GM21529 (cell line): ENCODE data around the gene KIFAP3.
"Not testable (repeated sequence)": the region's sequence is repeated elsewhere in the genome, so short reads cannot be mapped to it uniquely, and the experiment has no call there.

Experiments used
- ATAC-seq: cut with Tn5 transposase; IDR thresholded peaks from one replicate; pipeline ENCODE4 v1.9.1; 2021; ENCODE audit not compliant: unreplicated experiment

KIFAP3 gene

DNA sequence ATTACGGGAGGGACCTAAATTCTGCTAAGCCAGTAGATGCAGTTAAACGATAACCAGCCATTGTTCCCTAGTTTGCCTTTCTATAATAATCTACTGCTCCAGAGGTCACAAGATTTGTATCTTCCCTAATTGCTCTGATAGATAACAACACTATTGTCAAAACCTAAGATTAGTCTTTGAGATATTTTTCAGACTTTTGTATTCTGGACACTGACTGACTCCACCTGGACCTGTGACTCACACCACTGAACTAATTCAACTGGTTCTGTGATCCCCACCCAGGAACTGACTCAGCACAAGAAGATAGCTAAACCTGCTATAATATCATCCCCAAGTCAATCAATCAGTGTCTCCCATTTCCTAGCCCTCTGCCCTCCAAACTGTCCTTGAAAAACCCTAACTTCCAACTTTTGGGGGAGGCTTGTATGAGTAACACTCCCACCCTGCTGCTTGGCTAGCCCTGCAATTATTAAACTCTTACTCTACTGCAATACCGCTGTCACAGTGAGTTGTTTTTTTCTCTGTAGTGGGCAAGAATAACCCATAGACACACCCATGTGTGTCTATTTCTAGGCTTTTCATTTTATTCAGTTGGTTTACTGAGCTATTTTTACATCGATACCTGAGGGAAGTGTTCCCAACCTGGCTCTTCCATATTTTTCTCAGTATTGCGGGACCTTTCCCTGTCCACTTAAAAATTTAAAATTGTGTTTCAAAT lies 11.2 kb downstream of the KIFAP3 start:
- no peak for ATAC-seq

DNA sequence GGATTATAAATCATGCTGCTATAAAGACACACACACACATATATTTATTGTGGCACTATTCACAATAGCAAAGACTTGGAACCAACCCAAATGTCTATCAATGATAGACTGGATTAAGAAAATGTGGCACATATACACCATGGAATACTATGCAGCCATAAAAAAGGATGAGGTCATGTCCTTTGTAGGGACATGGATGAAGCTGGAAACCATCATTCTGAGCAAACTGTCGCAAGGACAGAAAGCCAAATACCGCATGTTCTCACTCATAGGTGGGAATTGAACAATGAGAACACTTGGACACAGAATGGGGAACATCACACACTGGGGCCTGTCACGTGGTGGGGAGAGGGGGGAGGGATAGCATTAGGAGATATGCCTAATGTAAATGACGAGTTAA lies 12.8 kb downstream of the KIFAP3 start:
- ATAC-seq: not testable (repeated sequence)

DNA sequence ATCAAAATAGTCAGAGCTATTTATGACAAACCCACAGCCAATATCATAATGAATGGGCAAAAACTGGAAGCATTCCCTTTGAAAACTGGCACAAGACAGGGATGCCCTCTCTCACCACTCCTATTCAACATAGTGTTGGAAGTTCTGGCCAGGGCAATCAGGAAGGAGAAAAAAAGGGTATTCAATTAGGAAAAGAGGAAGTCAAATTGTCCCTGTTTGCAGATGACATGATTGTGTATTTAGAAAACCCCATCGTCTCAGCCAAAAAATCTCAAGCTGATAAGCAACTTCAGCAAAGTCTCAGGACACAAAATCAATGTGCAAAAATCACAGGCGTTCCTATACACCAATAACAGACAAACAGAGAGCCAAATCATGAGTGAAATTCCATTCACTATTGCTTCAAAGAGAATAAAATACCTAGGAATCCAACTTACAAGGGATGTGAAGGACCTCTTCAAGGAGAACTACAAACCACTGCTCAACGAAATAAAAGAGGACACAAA lies 14.4 kb downstream of the KIFAP3 start:
- not testable (repeated sequence) for ATAC-seq

GRCh38 chr1:170049176-170049800 lies 25.2 kb downstream of the KIFAP3 start:
- no peak for ATAC-seq

GRCh38 chr1:170048515-170048914 lies 26.0 kb downstream of the KIFAP3 start:
- ATAC-seq: no peak

GRCh38 chr1:170044187-170044586 lies 30.3 kb downstream of the KIFAP3 start:
- no peak for ATAC-seq

- ATAC-seq: no peak
Measured at GRCh38 chr1:170041423-170042192, 32.9 kb downstream of the KIFAP3 start.

DNA sequence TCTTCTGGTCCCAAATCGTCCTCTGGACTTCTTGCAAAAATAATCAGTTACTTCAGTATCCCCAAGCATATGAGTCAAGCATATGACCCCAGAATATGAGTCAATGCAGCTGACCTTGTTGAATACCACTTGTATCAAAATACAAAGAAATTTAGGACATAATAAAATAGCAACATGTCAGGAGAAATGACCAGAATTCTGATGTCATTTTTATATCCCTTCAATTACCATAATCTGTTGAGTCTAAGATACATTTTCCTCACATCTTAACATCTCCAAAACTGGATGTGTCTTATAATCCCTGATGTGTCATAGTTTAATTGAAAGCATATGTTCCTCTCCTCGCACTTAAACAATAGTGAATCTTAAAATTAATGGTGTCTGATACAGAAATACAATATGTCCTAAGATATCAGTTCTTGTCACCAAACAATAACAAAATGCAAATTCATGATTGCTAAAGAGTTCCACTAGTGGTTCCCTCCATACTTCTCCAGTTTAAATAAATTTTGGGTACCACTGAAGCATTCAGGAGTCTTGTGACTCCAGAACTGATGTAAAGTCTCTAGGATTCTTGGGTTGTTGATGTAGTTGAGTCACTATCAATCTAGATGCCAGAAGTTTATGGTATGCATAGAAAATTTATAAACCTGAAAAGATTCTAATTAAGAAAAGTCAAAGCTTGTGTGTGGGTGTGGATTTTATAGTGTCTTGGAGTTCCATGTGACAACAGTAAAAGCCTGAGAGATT lies 41.8 kb downstream of the KIFAP3 start:
- no peak for ATAC-seq

- no peak for ATAC-seq
Measured at GRCh38 chr1:170030212-170030611, 44.3 kb downstream of the KIFAP3 start.

- ATAC-seq: no peak
Measured at GRCh38 chr1:170027760-170028159, 46.7 kb downstream of the KIFAP3 start.

DNA sequence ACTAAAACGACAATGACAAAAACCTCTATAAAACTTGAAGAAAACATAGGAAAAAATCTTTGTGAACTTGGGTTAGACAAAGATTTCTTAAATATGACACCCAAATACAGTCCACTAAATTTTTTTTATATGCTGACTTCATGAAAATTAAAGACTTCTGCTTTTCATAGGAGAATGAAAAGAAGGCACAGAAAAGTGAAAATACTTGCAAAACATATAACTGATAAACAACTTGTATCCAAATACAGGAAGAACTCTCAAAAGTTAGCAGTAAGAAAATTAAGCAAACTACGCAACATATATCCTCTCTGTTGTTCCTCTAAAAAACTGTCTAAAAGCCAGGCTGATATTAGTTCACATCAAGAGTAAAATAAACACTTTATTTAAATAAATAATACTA lies 53.6 kb downstream of the KIFAP3 start:
- no peak for ATAC-seq

DNA sequence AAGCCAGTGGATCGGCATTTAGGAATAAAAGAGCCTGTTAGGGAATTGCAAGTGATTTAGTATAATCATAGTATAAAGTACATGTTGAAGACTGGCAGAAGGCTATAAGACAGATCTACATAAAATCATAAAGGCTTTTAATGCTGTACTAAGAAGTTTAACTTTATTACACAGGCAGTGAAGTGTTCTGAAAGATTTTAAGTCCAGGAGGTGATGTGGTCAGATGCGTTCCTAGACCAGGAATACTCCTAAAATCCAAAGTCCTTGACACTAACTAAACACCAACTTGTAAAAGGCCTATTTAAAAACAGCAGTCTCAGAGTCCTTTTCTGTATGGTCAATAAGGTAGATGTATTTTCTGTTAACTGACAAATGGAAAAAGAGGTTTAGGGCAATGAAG lies 57.0 kb downstream of the KIFAP3 start:
- no peak for ATAC-seq

GRCh38 chr1:170012920-170013319 lies 61.6 kb downstream of the KIFAP3 start:
- no peak for ATAC-seq

GRCh38 chr1:170010443-170010842 lies 64.1 kb downstream of the KIFAP3 start:
- no peak for ATAC-seq

- no peak for ATAC-seq
Measured at GRCh38 chr1:170009551-170009950, 64.9 kb downstream of the KIFAP3 start.

DNA sequence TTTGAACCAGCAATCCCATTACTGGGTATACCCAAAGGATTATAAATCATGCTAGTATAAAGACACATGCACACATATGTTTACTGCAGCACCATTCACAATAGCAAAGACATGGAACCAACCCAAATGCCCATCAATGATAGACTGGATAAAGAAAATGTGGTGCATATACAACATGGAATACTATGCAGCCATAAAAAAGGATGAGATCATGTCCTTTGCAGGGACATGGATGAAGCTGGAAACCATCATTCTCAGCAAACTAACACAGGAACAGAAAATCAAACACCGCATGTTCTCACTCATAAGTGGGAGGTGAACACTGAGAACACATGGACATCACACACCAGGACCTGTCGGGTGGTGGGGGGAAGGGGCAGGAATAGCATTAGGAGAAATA lies 65.8 kb downstream of the KIFAP3 start:
- ATAC-seq: not testable (repeated sequence)

DNA sequence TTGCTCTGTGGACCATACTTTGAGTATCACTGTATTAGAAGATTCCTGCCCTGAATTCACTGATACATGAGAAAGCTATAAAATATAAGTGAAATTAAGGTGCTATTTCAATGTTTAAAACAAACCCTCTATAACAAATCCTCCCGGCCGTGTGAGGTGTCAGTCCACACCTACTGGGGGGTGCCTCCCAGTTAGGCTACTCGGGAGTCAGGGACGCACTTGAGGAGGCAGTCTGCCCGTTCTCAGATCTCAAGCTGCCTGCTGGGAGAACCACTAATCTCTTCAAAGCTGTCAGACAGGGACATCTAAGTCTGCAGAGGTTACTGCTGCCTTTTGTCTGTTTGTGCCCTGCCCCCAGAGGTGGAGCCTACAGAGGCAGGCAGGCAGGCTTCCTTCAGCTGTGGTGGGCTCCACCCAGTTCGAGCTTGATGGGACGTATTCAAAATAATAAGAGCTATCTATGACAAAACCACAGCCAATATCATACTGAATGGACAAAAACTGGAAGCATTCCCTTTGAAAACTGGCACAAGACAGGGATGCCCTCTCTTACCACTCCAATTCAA lies 71.1 kb downstream of the KIFAP3 start:
- ATAC-seq: not testable (repeated sequence)

- no peak for ATAC-seq
Measured at GRCh38 chr1:170001266-170001665, 73.2 kb downstream of the KIFAP3 start.

GRCh38 chr1:169999761-170000160 lies 74.7 kb downstream of the KIFAP3 start:
- ATAC-seq: no peak

- no peak for ATAC-seq
Measured at GRCh38 chr1:169999331-169999741, 75.2 kb downstream of the KIFAP3 start.

GRCh38 chr1:169995993-169996392 lies 78.5 kb downstream of the KIFAP3 start:
- no peak for ATAC-seq
